Mucosa of descending colon (tissue), 3 donors: ENCODE results near the gene MISP. TPM values are rescaled to one million over a fixed set of nuclear protein-coding genes. Genes with fewer than 3 reads are reported as not detected.

Source experiments
- ATAC-seq: fragments of 200-7000 bp; cut with Tn5 transposase; one replicate; pipeline ENCODE4 v1.9.1; 2020; ENCODE audit warnings: mild to moderate bottlenecking, moderate library complexity
- DNase-seq, 3 donors: peaks; one replicate each; pipeline ENCODE4 v3.0.0-alpha.2; 2020
- H3K36me3 ChIP-seq: fragments of 200-600 bp; one replicate; pipeline ENCODE4 v1.8.0; 2021; ENCODE audit warnings: low read depth, mild to moderate bottlenecking
- H3K4me1 ChIP-seq: fragments of 200-600 bp; one replicate; pipeline ENCODE4 v1.8.0; 2021; ENCODE audit warnings: low read depth, mild to moderate bottlenecking
- H3K4me3 ChIP-seq: fragments of 200-600 bp; one replicate; pipeline ENCODE4 v1.8.0; 2021; ENCODE audit warnings: mild to moderate bottlenecking
- H3K9me3 ChIP-seq: fragments of 200-600 bp; one replicate; pipeline ENCODE4 v1.8.0; 2021; ENCODE audit warnings: mild to moderate bottlenecking
- intact Hi-C, 2 donors: fragments of 100-400 bp; cut with DNase I in 1 of 2; cut with micrococcal nuclease in 1 of 2; formaldehyde crosslinking; loops; one replicate each; pipeline versions ENCODE4 v1.11.0 to v1.11.1; 2022; cut with DNase I, micrococcal nuclease
- total RNA-seq, 3 donors: library from RNA; stranded (reverse); fragmentation: NEBNext Ultra II Directional in 2 of 3; extraction: Animal tissue kit (Norgen Biotek cat#: 25700) in 2 of 3; gene quantifications; one replicate each; pipeline versions ENCODE4 v1.2.1 to v1.2.4, GENCODE V29; 2021 to 2023
- TF ChIP-seq, protein P1 (sequence below): fragments of 200-600 bp; IDR thresholded peaks from one replicate; pipeline ENCODE4 v1.8.0; 2022; ENCODE audit warnings: antibody characterized with exemption, mild to moderate bottlenecking
- donor health status: DM: no; HTN: no; CAD: no; lungs with moderate emphysema.
- donor health status: DM: no; HTN: no; CAD: no.
- donor health status: DM: no; HTN: yes; CAD: no.

Gene MISP
- total RNA-seq, 3 donors from 2014 or later: 184 to 443 (median 361) TPM

- Histone ChIP-seq H3K4me1 (peaks cover 40% of the 10 kb centered on the region), H3K36me3 (peaks cover 5% of the 10 kb centered on the region), H3K4me3 (peak within 1 kb of the TSS; percentile 84), H3K9me3 (no peaks in the 10 kb centered on the region)
- DNase-seq (peak; percentile 99 to 100 (median 99)), ATAC-seq (peak; percentile 85)
- TF ChIP-seq, protein P1, sequence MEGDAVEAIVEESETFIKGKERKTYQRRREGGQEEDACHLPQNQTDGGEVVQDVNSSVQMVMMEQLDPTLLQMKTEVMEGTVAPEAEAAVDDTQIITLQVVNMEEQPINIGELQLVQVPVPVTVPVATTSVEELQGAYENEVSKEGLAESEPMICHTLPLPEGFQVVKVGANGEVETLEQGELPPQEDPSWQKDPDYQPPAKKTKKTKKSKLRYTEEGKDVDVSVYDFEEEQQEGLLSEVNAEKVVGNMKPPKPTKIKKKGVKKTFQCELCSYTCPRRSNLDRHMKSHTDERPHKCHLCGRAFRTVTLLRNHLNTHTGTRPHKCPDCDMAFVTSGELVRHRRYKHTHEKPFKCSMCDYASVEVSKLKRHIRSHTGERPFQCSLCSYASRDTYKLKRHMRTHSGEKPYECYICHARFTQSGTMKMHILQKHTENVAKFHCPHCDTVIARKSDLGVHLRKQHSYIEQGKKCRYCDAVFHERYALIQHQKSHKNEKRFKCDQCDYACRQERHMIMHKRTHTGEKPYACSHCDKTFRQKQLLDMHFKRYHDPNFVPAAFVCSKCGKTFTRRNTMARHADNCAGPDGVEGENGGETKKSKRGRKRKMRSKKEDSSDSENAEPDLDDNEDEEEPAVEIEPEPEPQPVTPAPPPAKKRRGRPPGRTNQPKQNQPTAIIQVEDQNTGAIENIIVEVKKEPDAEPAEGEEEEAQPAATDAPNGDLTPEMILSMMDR: no peak
- intact Hi-C loops: no loop called here
These were observed 46.0 kb downstream of the MISP start, which contains the start of gene PTBP1 for GRCh38 chr19:796692-797527. PTBP1 (plus strand) TSS chr19:797452; CDS start chr19:797498, 46 bp downstream.

DNA sequence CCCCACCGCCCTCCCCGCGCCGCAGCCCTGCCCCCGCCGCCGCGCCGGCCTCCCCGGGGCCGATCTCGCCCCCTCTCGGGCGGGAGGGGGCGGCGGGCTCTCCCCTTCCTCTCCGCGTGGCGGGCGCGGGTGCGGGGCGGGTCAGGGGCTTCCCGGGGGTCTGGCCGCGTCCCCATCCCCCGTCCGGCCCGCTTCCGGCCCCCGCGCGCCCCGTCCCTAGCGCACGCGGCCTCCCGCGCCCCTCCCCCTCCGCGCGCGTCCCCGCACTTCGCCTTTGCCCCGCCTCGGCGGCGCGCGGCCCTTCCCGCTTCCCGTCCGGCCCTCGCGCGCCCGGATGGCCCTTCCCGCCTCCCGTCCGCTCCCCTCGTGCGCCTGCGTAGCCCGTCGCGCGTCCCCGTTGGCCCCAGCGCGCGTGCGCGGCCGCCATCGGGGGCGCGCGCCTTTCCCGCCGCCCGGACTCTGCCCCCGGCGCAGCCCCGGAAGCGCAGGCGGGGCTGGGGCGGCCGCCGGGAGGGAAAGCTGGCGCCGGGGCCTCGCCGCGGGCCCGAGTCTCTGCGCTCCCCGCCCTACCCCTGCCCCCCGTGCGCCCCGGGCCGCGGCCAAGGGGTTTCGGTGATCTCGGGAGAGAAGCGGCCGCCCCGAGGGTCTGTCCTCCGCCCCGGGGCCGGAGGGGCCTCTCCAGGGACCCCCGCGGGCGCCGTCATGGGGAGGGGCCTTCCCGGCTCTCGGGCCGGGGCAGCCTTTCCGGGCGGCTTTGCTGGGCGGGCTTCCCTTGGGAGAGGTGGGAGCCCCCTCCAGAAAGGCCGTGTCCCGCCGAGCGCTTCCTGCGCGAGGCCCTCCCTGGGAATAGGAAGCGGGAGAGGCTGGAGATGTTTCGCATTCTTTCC, 46.9 kb downstream of the MISP start:
- H3K36me3 ChIP-seq: peaks cover 5% of the 10 kb centered on the region
- TF ChIP-seq, protein P1: no peak
- DNase-seq: peak; percentile 89 to 95 (median 95)
- H3K4me3 ChIP-seq: peak overlapping the region; percentile 84
- H3K4me1 ChIP-seq: peaks cover 47% of the 10 kb centered on the region
- peak; percentile 70 for ATAC-seq
- H3K9me3 ChIP-seq: no peaks in the 10 kb centered on the region
- intact Hi-C loops: no loop called here

DNA sequence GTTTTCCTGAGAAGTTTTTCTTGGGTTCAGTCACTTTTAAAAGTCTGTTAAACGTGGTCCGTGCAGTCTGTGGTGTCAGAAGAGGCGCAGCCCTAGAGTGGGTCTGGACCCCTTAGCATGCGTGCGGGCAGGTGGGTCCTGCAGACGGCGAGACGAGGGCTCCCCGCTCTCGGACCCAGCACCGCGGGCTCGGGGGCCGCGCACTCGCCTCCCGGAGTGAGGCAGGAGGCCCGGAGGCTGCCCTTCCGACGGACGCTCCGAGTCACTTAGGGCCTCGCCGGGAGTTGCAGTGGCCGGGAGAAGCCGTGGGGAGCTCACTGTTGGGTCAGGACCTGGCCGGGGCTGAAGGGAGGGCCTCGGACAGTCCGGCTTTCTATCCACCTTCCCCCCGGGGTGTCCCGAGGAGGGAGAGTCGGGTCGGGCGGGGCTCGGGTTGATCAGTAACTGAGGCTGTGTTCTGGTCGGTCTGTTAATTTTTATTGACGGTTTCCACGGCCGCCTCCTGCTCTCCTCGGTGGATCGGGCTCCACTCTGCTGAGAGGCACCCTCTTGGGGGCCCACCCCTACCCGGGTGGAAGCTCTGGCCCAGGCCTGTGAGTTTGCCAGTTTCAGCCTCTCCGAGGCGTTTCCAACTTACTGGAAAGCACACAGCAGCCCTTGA, 47.6 kb downstream of the MISP start:
- Histone ChIP-seq H3K9me3 (no peaks in the 10 kb centered on the region), H3K4me1 (peaks cover 48% of the 10 kb centered on the region), H3K36me3 (peaks cover 5% of the 10 kb centered on the region), H3K4me3 (peak overlapping the region; percentile 84)
- DNase-seq (peak; percentile 81 to 87 (median 84)), ATAC-seq (peak; percentile 23)
- intact Hi-C loops: no loop called here
- TF ChIP-seq, protein P1: no peak

DNA sequence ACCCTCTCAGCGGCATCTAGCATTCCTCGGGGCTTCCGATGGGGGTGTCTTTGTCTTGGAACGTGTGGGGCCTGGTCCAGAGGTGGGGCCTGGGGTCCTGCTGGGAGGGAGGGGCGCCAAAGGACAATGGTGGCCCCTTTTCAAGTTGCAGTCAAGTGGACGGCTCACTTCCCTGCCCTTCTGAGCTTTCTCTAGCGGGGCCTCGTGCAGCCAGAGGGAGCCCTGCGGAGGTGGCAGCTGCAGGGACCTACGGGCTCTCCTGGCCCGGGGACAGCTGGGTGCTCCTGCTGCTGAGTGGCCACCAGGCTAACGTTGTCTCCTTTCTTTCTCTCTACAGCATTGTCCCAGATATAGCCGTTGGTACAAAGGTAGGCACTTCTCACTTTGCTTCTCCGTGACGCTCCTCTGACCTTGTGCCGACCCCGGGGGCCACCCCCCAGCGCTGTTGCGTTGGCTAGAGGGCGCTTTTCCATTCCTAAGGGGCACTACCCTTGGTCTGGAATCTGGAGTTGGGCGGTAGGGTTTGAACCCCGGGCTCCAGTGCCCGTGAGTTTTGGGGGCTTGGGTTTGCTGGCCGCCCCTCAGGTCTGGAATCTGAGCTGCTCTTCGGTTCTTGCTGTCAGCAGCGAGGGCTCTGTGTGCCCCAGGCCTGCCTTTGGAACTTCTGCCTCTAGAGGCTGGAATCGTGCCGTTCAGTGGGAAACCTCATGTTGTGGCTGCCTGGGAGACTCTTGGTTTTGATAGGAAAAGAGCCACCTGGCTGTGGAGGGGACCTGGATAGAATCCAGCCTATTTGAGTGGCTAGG, 48.4 kb downstream of the MISP start:
- DNase-seq (peak in 1 of 3 donors; percentile 39), ATAC-seq (no peak)
- no peaks in the 10 kb centered on the region for H3K9me3 ChIP-seq
- intact Hi-C loops: no loop called here
- TF ChIP-seq, protein P1: no peak
- peaks cover 48% of the 10 kb centered on the region for H3K4me1 ChIP-seq
- H3K4me3 ChIP-seq: no peak overlapping the region
- peaks cover 6% of the 10 kb centered on the region for H3K36me3 ChIP-seq
